Measurements from ENCODE around the gene PLA2G4E. TPM values are rescaled to one million over a fixed set of nuclear protein-coding genes. Genes with fewer than 3 reads are reported as not detected.

PLA2G4E gene
- total and polyA plus RNA-seq, 8 donors = 0.78 TPM; not detected in 7

DNA sequence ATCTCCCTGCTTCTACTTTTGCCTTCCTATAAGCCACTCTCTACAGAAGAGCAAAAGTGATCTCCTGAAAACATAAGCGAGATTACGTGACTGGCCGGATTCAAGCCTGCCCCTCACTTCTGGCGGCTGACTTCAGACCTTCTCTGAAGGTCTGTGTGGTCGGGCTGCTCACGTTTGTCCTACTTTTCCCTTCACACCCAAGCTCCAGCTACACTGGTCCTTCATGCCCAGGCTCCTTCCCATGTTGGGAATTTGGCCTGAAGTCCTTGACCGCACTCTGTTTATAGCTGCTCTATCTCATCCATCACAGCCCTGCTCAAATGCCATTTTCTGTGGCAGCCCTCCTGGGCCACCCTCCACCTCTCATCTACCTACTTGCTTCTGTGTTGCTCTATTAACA is 6.7 kb upstream of the PLA2G4E start:
- DNase-seq = no peak
- no peaks in the 10 kb centered on the region for H3K4me1 ChIP-seq
- no peak overlapping the region for H3K4me3 ChIP-seq
- TF ChIP-seq POLR2AphosphoS5 (IDR thresholded peaks at IDR 0.05) (no peak), EP300 (IDR thresholded peaks at IDR 0.05) (no peak), POLR2A (IDR thresholded peaks at IDR 0.05) (no peak)
- TF ChIP-seq, protein P1, sequence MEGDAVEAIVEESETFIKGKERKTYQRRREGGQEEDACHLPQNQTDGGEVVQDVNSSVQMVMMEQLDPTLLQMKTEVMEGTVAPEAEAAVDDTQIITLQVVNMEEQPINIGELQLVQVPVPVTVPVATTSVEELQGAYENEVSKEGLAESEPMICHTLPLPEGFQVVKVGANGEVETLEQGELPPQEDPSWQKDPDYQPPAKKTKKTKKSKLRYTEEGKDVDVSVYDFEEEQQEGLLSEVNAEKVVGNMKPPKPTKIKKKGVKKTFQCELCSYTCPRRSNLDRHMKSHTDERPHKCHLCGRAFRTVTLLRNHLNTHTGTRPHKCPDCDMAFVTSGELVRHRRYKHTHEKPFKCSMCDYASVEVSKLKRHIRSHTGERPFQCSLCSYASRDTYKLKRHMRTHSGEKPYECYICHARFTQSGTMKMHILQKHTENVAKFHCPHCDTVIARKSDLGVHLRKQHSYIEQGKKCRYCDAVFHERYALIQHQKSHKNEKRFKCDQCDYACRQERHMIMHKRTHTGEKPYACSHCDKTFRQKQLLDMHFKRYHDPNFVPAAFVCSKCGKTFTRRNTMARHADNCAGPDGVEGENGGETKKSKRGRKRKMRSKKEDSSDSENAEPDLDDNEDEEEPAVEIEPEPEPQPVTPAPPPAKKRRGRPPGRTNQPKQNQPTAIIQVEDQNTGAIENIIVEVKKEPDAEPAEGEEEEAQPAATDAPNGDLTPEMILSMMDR (IDR thresholded peaks at IDR 0.05) = no peak
- H3K9me3 ChIP-seq = peaks cover 0 to 2% (median 0%) of the 10 kb centered on the region in 4 donors
- intact Hi-C loops (cut with DNase I; ENCODE audit: low total_unique reads) = no loop called here
- H3K27ac ChIP-seq = no peak overlapping the region
- H3K36me3 ChIP-seq = no peaks in the 10 kb centered on the region
- no peaks in the 10 kb centered on the region for H3K27me3 ChIP-seq
- WGBS, 5 donors = 69 to 85% (median 83%) methylated on average over 7 of the region's 7 CpGs

DNA sequence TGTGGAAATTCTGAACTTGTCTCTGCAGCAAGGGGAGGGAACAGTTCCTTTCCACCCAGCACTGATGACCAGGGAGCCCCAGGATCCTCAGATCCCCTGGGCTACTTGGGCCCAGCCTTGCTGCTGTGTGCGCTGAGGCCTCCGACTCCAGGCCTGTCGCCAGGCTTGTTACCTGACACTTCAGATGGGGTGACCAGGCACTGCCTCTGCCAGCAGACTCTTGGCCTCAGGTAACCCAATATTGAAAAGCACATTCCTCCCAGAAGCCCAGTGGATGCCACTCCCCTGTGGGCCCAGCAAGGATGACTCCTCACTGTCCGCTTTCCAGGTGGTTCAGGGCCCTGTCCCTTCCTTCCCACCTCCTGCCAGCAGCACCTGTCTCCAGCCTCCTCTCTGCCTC is 3.5 kb upstream of the PLA2G4E start:
- H3K27ac ChIP-seq = no peak overlapping the region
- no peaks in the 10 kb centered on the region for H3K4me1 ChIP-seq
- no peaks in the 10 kb centered on the region for H3K27me3 ChIP-seq
- intact Hi-C loops (cut with DNase I; ENCODE audit: low total_unique reads) = no loop called here
- no peak for DNase-seq
- WGBS, 5 donors = 71 to 97% (median 93%) methylated on average over 3 to 4 of the region's 4 CpGs
- peaks cover 0 to 3% (median 0%) of the 10 kb centered on the region in 4 donors for H3K9me3 ChIP-seq
- no peaks in the 10 kb centered on the region for H3K36me3 ChIP-seq
- TF ChIP-seq POLR2A (IDR thresholded peaks at IDR 0.05) (no peak), EP300 (IDR thresholded peaks at IDR 0.05) (no peak), POLR2AphosphoS5 (IDR thresholded peaks at IDR 0.05) (no peak)
- TF ChIP-seq, protein P1 (IDR thresholded peaks at IDR 0.05) = no peak
- H3K4me3 ChIP-seq = no peak overlapping the region

- intact Hi-C loops (cut with DNase I; ENCODE audit: low total_unique reads) = no loop called here
- H3K27me3 ChIP-seq = no peaks in the 10 kb centered on the region
- no peaks in the 10 kb centered on the region for H3K36me3 ChIP-seq
- no peak for DNase-seq
- H3K9me3 ChIP-seq = peaks cover 0 to 3% (median 0%) of the 10 kb centered on the region in 4 donors
- 76 to 96% (median 87%) methylated on average over 2 to 5 of the region's 5 CpGs for WGBS, 5 donors
- no peak overlapping the region for H3K27ac ChIP-seq
- TF ChIP-seq, protein P1 (IDR thresholded peaks at IDR 0.05) = no peak
- TF ChIP-seq POLR2A (IDR thresholded peaks at IDR 0.05) (no peak), POLR2AphosphoS5 (IDR thresholded peaks at IDR 0.05) (no peak), EP300 (IDR thresholded peaks at IDR 0.05) (no peak)
- no peaks in the 10 kb centered on the region for H3K4me1 ChIP-seq
- no peak overlapping the region for H3K4me3 ChIP-seq
These were observed 751 bp upstream of the PLA2G4E start for GRCh38 chr15:42021593-42021992.

DNA sequence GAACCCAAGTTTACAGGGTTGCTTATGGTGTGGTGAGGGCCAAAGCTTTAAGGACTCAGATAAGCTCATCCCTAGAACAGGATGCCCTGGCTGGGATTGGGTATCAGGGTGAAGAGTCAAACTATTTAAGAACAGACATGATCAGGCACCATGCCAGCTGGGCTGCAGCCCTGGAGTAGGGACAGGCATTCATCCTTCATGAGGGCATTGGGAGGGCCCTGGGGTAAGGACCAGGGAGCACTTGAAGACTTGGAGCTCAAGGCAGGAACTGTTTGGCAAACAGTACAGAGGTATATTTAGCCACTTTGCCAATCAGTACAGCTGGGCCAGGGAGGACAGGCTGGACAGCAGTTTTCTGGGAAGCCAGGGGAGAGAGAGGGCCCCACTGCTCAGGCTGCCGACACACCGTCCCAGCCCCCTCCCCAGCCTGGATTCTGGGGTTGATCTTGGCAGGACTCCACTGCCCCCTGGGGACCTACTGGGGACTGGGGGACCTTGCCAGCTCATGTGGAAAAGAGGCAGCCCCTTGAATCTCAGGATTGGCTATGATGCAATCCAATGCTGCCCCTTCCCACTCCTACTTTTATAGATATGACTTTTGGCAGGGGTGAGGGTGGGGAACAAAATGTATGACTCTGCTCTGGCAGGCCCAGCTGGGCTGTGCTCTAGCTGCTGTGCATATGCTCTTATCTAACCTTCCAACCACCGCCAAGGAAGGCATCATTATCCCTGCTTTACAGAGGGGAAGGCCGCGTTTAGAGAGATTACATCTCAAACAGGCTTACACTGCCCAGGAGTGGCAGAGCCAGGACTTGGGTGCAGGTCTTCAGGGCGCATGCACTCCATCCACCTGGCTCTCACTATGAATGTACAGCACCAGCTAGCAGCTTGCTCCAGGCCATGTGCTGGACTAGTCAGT is 2.3 kb downstream of the PLA2G4E start:
- Histone ChIP-seq H3K27me3 (no peaks in the 10 kb centered on the region), H3K36me3 (no peaks in the 10 kb centered on the region), H3K4me3 (no peak overlapping the region), H3K27ac (no peak overlapping the region), H3K4me1 (no peaks in the 10 kb centered on the region), H3K9me3 (peaks cover 0 to 3% (median 0%) of the 10 kb centered on the region in 4 donors)
- peak in 1 of 2 donors; percentile 14 for DNase-seq
- intact Hi-C loops (cut with DNase I; ENCODE audit: low total_unique reads) = no loop called here
- 41 to 64% (median 50%) methylated on average over 6 of the region's 6 CpGs for WGBS, 5 donors
- TF ChIP-seq POLR2AphosphoS5 (IDR thresholded peaks at IDR 0.05) = no peak
- no peak for TF ChIP-seq EP300 (IDR thresholded peaks at IDR 0.05)
- TF ChIP-seq, protein P1 (IDR thresholded peaks at IDR 0.05) = no peak
- TF ChIP-seq POLR2A (IDR thresholded peaks at IDR 0.05) = no peak
